ENCODE results near the gene IQSEC2.

The IQSEC2 gene

GRCh38 chrX:53317365-53318069 is 36.1 kb upstream of the IQSEC2 start:
- TF ChIP-seq RAD21 (IDR thresholded peaks at IDR 0.05; ENCODE audit: low read depth) (peak; percentile 71), MAX (IDR thresholded peaks at IDR 0.05) (no peak)

- TF ChIP-seq TCF12 (IDR thresholded peaks at IDR 0.05; ENCODE audit: low read depth) (no peak), USF1 (IDR thresholded peaks at IDR 0.05) (no peak), FOXM1 (IDR thresholded peaks at IDR 0.05; ENCODE audit: borderline replicate concordance, low read depth) (no peak), REST (IDR thresholded peaks at IDR 0.05; ENCODE audit: low read depth) (no peak), ZBTB7A (IDR thresholded peaks at IDR 0.05; ENCODE audit: low read depth) (no peak), TEAD4 (IDR thresholded peaks at IDR 0.05) (no peak), CREB1 (IDR thresholded peaks at IDR 0.05; ENCODE audit: low read depth) (no peak), EP300 (IDR thresholded peaks at IDR 0.05; ENCODE audit: borderline replicate concordance) (no peak), NFIC (IDR thresholded peaks at IDR 0.05) (no peak), MAX (IDR thresholded peaks at IDR 0.05) (no peak), RAD21 (IDR thresholded peaks at IDR 0.05; ENCODE audit: low read depth) (no peak), EGR1 (IDR thresholded peaks at IDR 0.05) (no peak), CEBPB (IDR thresholded peaks at IDR 0.05) (no peak), TAF1 (IDR thresholded peaks at IDR 0.05; ENCODE audit: low read depth) (no peak), YY1 (IDR thresholded peaks at IDR 0.05; ENCODE audit: low read depth) (no peak)
These were observed 35.5 kb upstream of the IQSEC2 start for GRCh38 chrX:53316860-53317237.

GRCh38 chrX:53316111-53316859 is 34.9 kb upstream of the IQSEC2 start:
- TF ChIP-seq EGR1 (IDR thresholded peaks at IDR 0.05) (no peak), REST (IDR thresholded peaks at IDR 0.05; ENCODE audit: low read depth) (no peak)

DNA sequence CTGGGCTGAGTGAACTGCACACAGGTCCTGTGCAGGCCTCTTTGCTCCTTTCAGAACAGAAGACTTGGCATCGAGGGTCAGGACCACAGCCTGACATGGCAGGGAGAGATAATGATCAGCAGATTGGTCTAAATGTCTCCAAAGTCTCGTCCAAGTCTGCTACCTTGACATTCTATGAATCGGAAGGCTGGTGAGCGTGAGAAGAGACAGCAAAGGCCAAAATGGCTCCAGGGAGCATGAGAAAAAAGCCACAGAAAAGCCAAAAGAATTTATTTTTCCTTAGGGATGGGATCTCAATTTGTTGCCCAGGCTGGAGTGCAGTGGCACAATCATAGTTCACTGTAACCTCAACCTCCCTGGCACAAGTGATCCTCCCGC is 32.3 kb upstream of the IQSEC2 start:
- TF ChIP-seq YY1 (IDR thresholded peaks at IDR 0.05; ENCODE audit: low read depth) (no peak), TAF1 (IDR thresholded peaks at IDR 0.05; ENCODE audit: low read depth) (no peak), ZBTB7A (IDR thresholded peaks at IDR 0.05; ENCODE audit: low read depth) (no peak)

DNA sequence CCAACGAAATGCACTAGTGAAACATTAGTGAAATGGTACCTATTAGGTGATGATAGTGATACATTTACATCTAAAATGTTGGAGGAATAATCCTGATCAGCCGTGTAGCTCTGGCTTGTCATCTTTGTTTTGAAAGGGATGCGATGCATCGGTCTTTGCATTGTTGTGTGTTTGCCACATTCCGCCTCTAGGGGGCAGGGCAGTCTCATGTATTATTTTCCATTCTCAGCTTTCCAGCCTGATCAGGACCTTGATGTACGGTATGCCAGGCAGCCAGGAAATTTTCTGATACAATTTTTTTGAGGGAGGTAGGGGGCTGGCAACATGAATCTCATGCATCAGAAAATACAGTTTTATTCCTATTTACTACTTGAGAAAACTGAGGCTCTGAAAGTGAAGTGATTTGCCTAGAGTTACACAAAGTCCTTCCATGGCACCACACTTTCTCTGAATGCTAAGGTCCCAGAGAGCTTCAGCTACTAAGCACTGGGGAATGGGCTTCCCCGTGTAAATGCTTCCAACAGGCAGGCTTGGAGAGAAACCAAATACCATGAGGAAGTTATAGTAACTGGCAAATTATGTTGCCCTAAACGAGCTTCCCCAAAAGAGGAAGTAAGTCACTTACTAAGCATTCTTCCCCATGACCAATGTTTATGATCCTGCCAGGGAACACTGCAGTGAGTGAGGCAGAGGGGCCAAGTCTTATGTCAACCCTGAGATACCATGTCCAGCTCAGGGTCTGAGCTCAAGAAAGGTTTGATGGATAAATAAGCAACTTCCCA is 31.8 kb upstream of the IQSEC2 start:
- TF ChIP-seq USF1 (IDR thresholded peaks at IDR 0.05) (no peak), RAD21 (IDR thresholded peaks at IDR 0.05; ENCODE audit: low read depth) (peak; percentile 70)

GRCh38 chrX:53309837-53310236 is 28.5 kb upstream of the IQSEC2 start:
- TF ChIP-seq EGR1 (IDR thresholded peaks at IDR 0.05): no peak

DNA sequence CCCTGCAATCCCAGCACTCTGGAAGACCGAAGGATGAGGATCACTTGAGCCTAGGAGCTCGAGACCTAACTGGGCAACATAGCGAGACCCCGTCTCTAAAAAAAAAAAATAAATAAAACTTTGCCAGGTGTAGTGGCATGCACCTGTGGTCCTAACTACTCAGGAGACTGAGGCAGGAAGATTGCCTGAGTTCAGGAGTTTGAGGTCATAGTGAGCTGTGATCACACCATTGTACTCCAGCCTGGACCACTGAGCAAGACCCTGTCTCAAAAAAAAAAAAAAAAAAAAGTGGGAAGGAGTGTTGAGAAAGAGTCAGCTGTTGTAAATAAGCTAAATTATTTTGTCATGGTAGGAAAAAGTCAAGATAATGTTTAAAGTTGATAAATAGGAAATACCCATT is 27.5 kb upstream of the IQSEC2 start:
- TF ChIP-seq TCF12 (IDR thresholded peaks at IDR 0.05; ENCODE audit: low read depth) (no peak), CREB1 (IDR thresholded peaks at IDR 0.05; ENCODE audit: low read depth) (no peak), MAX (IDR thresholded peaks at IDR 0.05) (no peak), FOXM1 (IDR thresholded peaks at IDR 0.05; ENCODE audit: borderline replicate concordance, low read depth) (no peak), NFIC (IDR thresholded peaks at IDR 0.05) (no peak), ZBTB7A (IDR thresholded peaks at IDR 0.05; ENCODE audit: low read depth) (no peak), EP300 (IDR thresholded peaks at IDR 0.05; ENCODE audit: borderline replicate concordance) (no peak), TAF1 (IDR thresholded peaks at IDR 0.05; ENCODE audit: low read depth) (no peak), CEBPB (IDR thresholded peaks at IDR 0.05) (no peak), EGR1 (IDR thresholded peaks at IDR 0.05) (no peak), REST (IDR thresholded peaks at IDR 0.05; ENCODE audit: low read depth) (no peak), USF1 (IDR thresholded peaks at IDR 0.05) (no peak), RAD21 (IDR thresholded peaks at IDR 0.05; ENCODE audit: low read depth) (no peak), TEAD4 (IDR thresholded peaks at IDR 0.05) (no peak), YY1 (IDR thresholded peaks at IDR 0.05; ENCODE audit: low read depth) (no peak)
